ENCODE data around the gene CLIP1.
A peak's percentile ranks its signal among the peaks of the same experiment; 100 is the strongest.
"Not testable (repeated sequence)": the region's sequence is repeated elsewhere in the genome, so short reads cannot be mapped to it uniquely, and the experiment has no call there.

Gene CLIP1

GRCh38 chr12:122421821-122422729 lies at the start of gene CLIP1:
Gene CLIP1, minus strand, starts transcription at chr12:122422669. Its CDS starts 42,217 bp downstream, at chr12:122380452.
- peak in 1 of 2 donors; percentile 42 for DNase-seq (ENCODE audit: low read depth in 2 of 2)

GRCh38 chr12:122471324-122472226 lies 49.1 kb upstream of the CLIP1 start:
- DNase-seq (ENCODE audit: low read depth in 2 of 2) = no peak

GRCh38 chr12:122470576-122470975 lies 48.1 kb upstream of the CLIP1 start:
- not testable (repeated sequence) for DNase-seq (ENCODE audit: low read depth in 2 of 2)

GRCh38 chr12:122469856-122470255 lies 47.4 kb upstream of the CLIP1 start:
- DNase-seq (ENCODE audit: low read depth in 2 of 2) = not testable (repeated sequence)

GRCh38 chr12:122467983-122468382 lies 45.5 kb upstream of the CLIP1 start:
- DNase-seq (ENCODE audit: low read depth in 2 of 2) = no peak

- DNase-seq (ENCODE audit: low read depth in 2 of 2) = not testable (repeated sequence)
Observed at GRCh38 chr12:122464317-122465042, 42.0 kb upstream of the CLIP1 start.

GRCh38 chr12:122460641-122461040 lies 38.2 kb upstream of the CLIP1 start:
- no peak for DNase-seq (ENCODE audit: low read depth in 2 of 2)

- no peak for DNase-seq (ENCODE audit: low read depth in 2 of 2)
Observed at GRCh38 chr12:122460061-122460460, 37.6 kb upstream of the CLIP1 start.

GRCh38 chr12:122459211-122459610 lies 36.7 kb upstream of the CLIP1 start:
- DNase-seq (ENCODE audit: low read depth in 2 of 2) = no peak

- no peak for DNase-seq (ENCODE audit: low read depth in 2 of 2)
Observed at GRCh38 chr12:122458105-122459035, 35.9 kb upstream of the CLIP1 start.

GRCh38 chr12:122457627-122458026 lies 35.2 kb upstream of the CLIP1 start:
- no peak for DNase-seq (ENCODE audit: low read depth in 2 of 2)

- DNase-seq (ENCODE audit: low read depth in 2 of 2) = no peak
Observed at GRCh38 chr12:122454739-122455138, 32.3 kb upstream of the CLIP1 start.

- DNase-seq (ENCODE audit: low read depth in 2 of 2) = no peak
Observed at GRCh38 chr12:122454250-122454721, 31.8 kb upstream of the CLIP1 start.

- no peak for DNase-seq (ENCODE audit: low read depth in 2 of 2)
Observed at GRCh38 chr12:122452701-122453285, 30.3 kb upstream of the CLIP1 start.

- no peak for DNase-seq (ENCODE audit: low read depth in 2 of 2)
Observed at GRCh38 chr12:122449317-122449716, 26.8 kb upstream of the CLIP1 start.

- not testable (repeated sequence) for DNase-seq (ENCODE audit: low read depth in 2 of 2)
Observed at GRCh38 chr12:122447825-122448224, 25.4 kb upstream of the CLIP1 start.

- not testable (repeated sequence) for DNase-seq (ENCODE audit: low read depth in 2 of 2)
Observed at GRCh38 chr12:122446390-122446789, 23.9 kb upstream of the CLIP1 start.

GRCh38 chr12:122444071-122444470 lies 21.6 kb upstream of the CLIP1 start:
- not testable (repeated sequence) for DNase-seq (ENCODE audit: low read depth in 2 of 2)

GRCh38 chr12:122438822-122439221 lies 16.4 kb upstream of the CLIP1 start:
- not testable (repeated sequence) for DNase-seq (ENCODE audit: low read depth in 2 of 2)

GRCh38 chr12:122437656-122438121 lies 15.2 kb upstream of the CLIP1 start:
- DNase-seq (ENCODE audit: low read depth in 2 of 2) = no peak

All from activated CD4-positive, alpha-beta T cell treated with anti-CD3 and anti-CD28 coated beads for 24 hours (primary cell).